Placental epithelial cell (primary cell): ENCODE data around the gene HSFX1. TPM values are rescaled to one million over a fixed set of nuclear protein-coding genes. Genes with fewer than 3 reads are reported as not detected.

ENCODE experiments used
- small RNA-seq: library from RNA; depleted of rRNA; stranded (forward); fragments of <200 nt; gene quantifications from one replicate; pipeline ENCODE3, GENCODE V24; 2012
- total RNA-seq: library from RNA; depleted of rRNA; stranded (reverse); fragments of >200 nt; gene quantifications from 2 replicates; pipeline ENCODE4 v1.2.3, GENCODE V29; 2012

The HSFX1 gene, protein sequence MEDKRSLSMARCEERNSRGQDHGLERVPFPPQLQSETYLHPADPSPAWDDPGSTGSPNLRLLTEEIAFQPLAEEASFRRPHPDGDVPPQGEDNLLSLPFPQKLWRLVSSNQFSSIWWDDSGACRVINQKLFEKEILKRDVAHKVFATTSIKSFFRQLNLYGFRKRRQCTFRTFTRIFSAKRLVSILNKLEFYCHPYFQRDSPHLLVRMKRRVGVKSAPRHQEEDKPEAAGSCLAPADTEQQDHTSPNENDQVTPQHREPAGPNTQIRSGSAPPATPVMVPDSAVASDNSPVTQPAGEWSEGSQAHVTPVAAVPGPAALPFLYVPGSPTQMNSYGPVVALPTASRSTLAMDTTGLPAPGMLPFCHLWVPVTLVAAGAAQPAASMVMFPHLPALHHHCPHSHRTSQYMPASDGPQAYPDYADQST
- total RNA-seq, result 0.39 and 0.43 TPM in 2 replicates

GRCh38 chrX:149773768-149774167, at the start of gene HSFX1:
Gene HSFX1 (plus strand): TSS chrX:149774068. CDS start chrX:149774682, 614 bp downstream.

GRCh38 chrX:149781727-149782126, 7.9 kb downstream of the HSFX1 start, which contains the start of gene MAGEA9:
Gene MAGEA9 (plus strand): TSS chrX:149781930. CDS start chrX:149786211, 4,281 bp downstream.

Small RNA genes lying within 50 kb of the gene (small RNA-seq; reads per million reads assigned to genes)
- gene AC244098.1, result not detected
- not detected for gene AC244098.2
- not detected for gene AC244098.3

Other genes starting within 250 kb of the HSFX1 start
- gene EOLA1, start 233.1 kb upstream of the HSFX1 start, total RNA-seq, result 15.7 and 20.5 TPM in 2 replicates
- gene HSFX3, start 224.1 kb upstream of the HSFX1 start, total RNA-seq, result not detected in 2 replicates
- gene MAGEA9B, start 186.6 kb upstream of the HSFX1 start, total RNA-seq, result not detected in 2 replicates
- gene HSFX2, start 178.8 kb upstream of the HSFX1 start, total RNA-seq, result not detected in 2 replicates
- 10.2 and 11.0 TPM in 2 replicates for gene TMEM185A, start 142.3 kb upstream of the HSFX1 start, total RNA-seq
- not detected in 2 replicates for gene MAGEA11, start 62.0 kb upstream of the HSFX1 start, total RNA-seq
- gene MAGEA9, start 7.9 kb downstream of the HSFX1 start, total RNA-seq, result not detected in 2 replicates
- not detected in 2 replicates for gene MAGEA8, start 107.1 kb downstream of the HSFX1 start, total RNA-seq
- gene HSFX4, start 155.5 kb downstream of the HSFX1 start, total RNA-seq, result not detected in 2 replicates
- 18.8 and 20.0 TPM in 2 replicates for gene EOLA2, start 164.4 kb downstream of the HSFX1 start, total RNA-seq